Activated CD8-positive, alpha-beta memory T cell treated with anti-CD3 and anti-CD28 coated beads, Interleukin-2, amount 50 U/mL, for 1 hour (primary cell): ENCODE data around the gene CCPG1.
A peak's percentile ranks its signal among the peaks of the same experiment; 100 is the strongest.

ENCODE experiments used
- DNase-seq: peaks from one replicate; pipeline ENCODE4 v3.0.0-alpha.2; 2020; ENCODE audit errors: extremely low read depth

CCPG1 gene

GRCh38 chr15:55318588-55319494 lies 89.3 kb downstream of the CCPG1 start, which contains the start of the genes PIGB and PIGBOS1:
TSS of gene PIGB (plus strand) at chr15:55319222. CDS start at chr15:55319251, 29 bp downstream.
TSS of gene PIGBOS1 (minus strand) at chr15:55319123. CDS start at chr15:55317792, 1,331 bp downstream.
- peak; percentile 50 for DNase-seq
